Trophoblast cell (in vitro differentiated cells and primary cell): ENCODE data around the gene HAT1.

Experiments used
- DNase-seq, 2 donors: peaks; one replicate each; pipeline ENCODE4 v3.0.0-alpha.2; 2016
- H2AFZ ChIP-seq: 2 replicates; pipeline ENCODE4 v1.6.1; 2013; ENCODE audit warnings: low read length, moderate library complexity, mild to moderate bottlenecking; ENCODE audit not compliant: insufficient read depth, poor library complexity
- H2AK5ac ChIP-seq: 2 replicates; pipeline ENCODE4 v1.6.1; 2013; ENCODE audit warnings: mild to moderate bottlenecking, low read length
- H2BK120ac ChIP-seq: 2 replicates; pipeline ENCODE4 v1.6.1; 2013; ENCODE audit warnings: low read length, mild to moderate bottlenecking, moderate library complexity; ENCODE audit not compliant: insufficient read depth, poor library complexity
- H2BK12ac ChIP-seq: 2 replicates; pipeline ENCODE4 v1.6.1; 2013; ENCODE audit warnings: mild to moderate bottlenecking, low read length, moderate library complexity
- H2BK5ac ChIP-seq: 2 replicates; pipeline ENCODE4 v1.6.1; 2013; ENCODE audit warnings: low read length, low read depth, moderate library complexity, mild to moderate bottlenecking; ENCODE audit not compliant: poor library complexity
- H3K14ac ChIP-seq: 2 replicates; pipeline ENCODE4 v1.6.1; 2013; ENCODE audit warnings: mild to moderate bottlenecking, low read length
- H3K18ac ChIP-seq: 2 replicates; pipeline ENCODE4 v1.6.1; 2013; ENCODE audit warnings: mild to moderate bottlenecking, low read length
- H3K23ac ChIP-seq: 2 replicates; pipeline ENCODE4 v1.6.1; 2013; ENCODE audit warnings: low read length
- H3K27ac ChIP-seq: 2 replicates; pipeline ENCODE4 v1.5.1; 2013; ENCODE audit warnings: low read depth, mild to moderate bottlenecking, inconsistent platforms, low read length, moderate library complexity
- H3K27me3 ChIP-seq: 2 replicates; pipeline ENCODE4 v1.6.1; 2013; ENCODE audit warnings: inconsistent platforms, mild to moderate bottlenecking, low read length, moderate library complexity; ENCODE audit not compliant: insufficient read depth
- H3K36me3 ChIP-seq, 2 experiments: 1 replicate in 1 of 2; 2 replicates in 1 of 2; pipeline ENCODE4 v1.6.1; 2013; ENCODE audit warnings: low read length in 2 of 2, mild to moderate bottlenecking in 2 of 2, moderate library complexity in 1 of 2; ENCODE audit not compliant: insufficient read depth in 2 of 2, control insufficient read depth in 1 of 2
- H3K4ac ChIP-seq: 2 replicates; pipeline ENCODE4 v1.6.1; 2013; ENCODE audit warnings: low read depth, mild to moderate bottlenecking, low read length, moderate library complexity
- H3K4me1 ChIP-seq, 2 experiments: 1 replicate in 1 of 2; 2 replicates in 1 of 2; pipeline ENCODE4 v1.6.1; 2013; ENCODE audit warnings: low read length in 2 of 2, mild to moderate bottlenecking in 2 of 2, moderate library complexity in 1 of 2; ENCODE audit not compliant: insufficient read depth in 2 of 2, control insufficient read depth in 1 of 2
- H3K4me2 ChIP-seq: 2 replicates; pipeline ENCODE4 v1.6.1; 2013; ENCODE audit warnings: inconsistent platforms, mild to moderate bottlenecking, low read length, moderate library complexity
- H3K4me3 ChIP-seq: 2 replicates; pipeline ENCODE4 v1.5.1; 2013; ENCODE audit warnings: mild to moderate bottlenecking, low read depth, low read length, inconsistent platforms
- H3K79me1 ChIP-seq: one replicate; pipeline ENCODE4 v1.6.1; 2013; ENCODE audit warnings: low read length
- H3K79me2 ChIP-seq: 2 replicates; pipeline ENCODE4 v1.6.1; 2013; ENCODE audit warnings: low read length, mild to moderate bottlenecking; ENCODE audit not compliant: control insufficient read depth, insufficient read depth, poor library complexity
- H3K9ac ChIP-seq: 2 replicates; pipeline ENCODE4 v1.6.1; 2013; ENCODE audit warnings: mild to moderate bottlenecking, low read length
- H3K9me3 ChIP-seq: 2 replicates; pipeline ENCODE4 v1.6.1; 2013; ENCODE audit warnings: low read depth, mild to moderate bottlenecking, control low read depth, inconsistent platforms, low read length; ENCODE audit not compliant: insufficient read depth
- H4K12ac ChIP-seq: 2 replicates; pipeline ENCODE4 v1.6.1; 2013; ENCODE audit warnings: low read depth, mild to moderate bottlenecking, low read length, moderate library complexity
- H4K8ac ChIP-seq: 2 replicates; pipeline ENCODE4 v1.6.1; 2013; ENCODE audit warnings: low read depth, mild to moderate bottlenecking, low read length, moderate library complexity
- H4K91ac ChIP-seq: one replicate; pipeline ENCODE4 v1.6.1; 2013; ENCODE audit warnings: low read depth, mild to moderate bottlenecking, low read length, moderate library complexity
- WGBS: extraction: QIAGEN DNeasy Blood & Tissue Kit; methylation state at CpG from one replicate; pipeline ENCODE4 v1.1.7; 2013; ENCODE audit warnings: missing lambda C conversion rate; ENCODE audit not compliant: insufficient read length, insufficient coverage; ENCODE audit errors: extremely low coverage; 5-methylcytosine and 5-hydroxymethylcytosine counted together

Gene HAT1

GRCh38 chr2:171943869-171944268 is 21.6 kb downstream of the HAT1 start:
- Histone ChIP-seq H3K9me3 (peaks cover 1% of the 10 kb centered on the region), H3K4me1 (no peaks in the 10 kb centered on the region), H3K4ac (no peak overlapping the region), H4K12ac (no peak overlapping the region), H3K36me3 (peaks cover under 1 to 1% of the 10 kb centered on the region in 2 experiments), H3K27ac (no peak overlapping the region), H3K23ac (no peak overlapping the region), H3K14ac (no peak overlapping the region), H3K9ac (no peak overlapping the region), H3K4me3 (no peak overlapping the region), H3K18ac (no peak overlapping the region), H2BK5ac (no peak overlapping the region), H3K79me1 (no peaks in the 10 kb centered on the region), H2BK120ac (no peak overlapping the region), H4K91ac (no peak overlapping the region), H3K27me3 (no peaks in the 10 kb centered on the region), H4K8ac (no peak overlapping the region), H2BK12ac (no peak overlapping the region), H3K79me2 (peaks cover 2% of the 10 kb centered on the region), H2AFZ (no peak overlapping the region), H2AK5ac (no peak overlapping the region), H3K4me2 (no peak overlapping the region)
- no peak for DNase-seq
- no CpG with 5 or more reads among the region's 4 CpGs for WGBS

GRCh38 chr2:171952276-171952675 is 30.0 kb downstream of the HAT1 start:
- Histone ChIP-seq H2BK120ac (no peak overlapping the region), H4K12ac (no peak overlapping the region), H4K91ac (no peak overlapping the region), H3K79me1 (no peaks in the 10 kb centered on the region), H3K79me2 (no peaks in the 10 kb centered on the region), H4K8ac (no peak overlapping the region), H3K9ac (no peak overlapping the region), H3K4ac (no peak overlapping the region), H2BK5ac (no peak overlapping the region), H3K14ac (no peak overlapping the region), H3K36me3 (peaks cover 3 to 8% of the 10 kb centered on the region in 2 experiments), H2BK12ac (no peak overlapping the region), H3K18ac (no peak overlapping the region), H3K4me2 (no peak overlapping the region), H3K27me3 (no peaks in the 10 kb centered on the region), H3K23ac (no peak overlapping the region), H3K4me1 (no peaks in the 10 kb centered on the region), H3K4me3 (no peak overlapping the region), H3K9me3 (no peaks in the 10 kb centered on the region), H2AFZ (no peak overlapping the region), H2AK5ac (no peak overlapping the region), H3K27ac (no peak overlapping the region)
- no peak for DNase-seq

GRCh38 chr2:171952748-171953147 is 30.5 kb downstream of the HAT1 start:
- no peak overlapping the region for H4K8ac ChIP-seq
- H4K91ac ChIP-seq, result no peak overlapping the region
- no peak overlapping the region for H3K4me3 ChIP-seq
- H3K18ac ChIP-seq, result no peak overlapping the region
- H2BK5ac ChIP-seq, result no peak overlapping the region
- H2BK12ac ChIP-seq, result no peak overlapping the region
- no peak overlapping the region for H3K4me2 ChIP-seq
- H3K36me3 ChIP-seq, result peaks cover 3 to 8% of the 10 kb centered on the region in 2 experiments
- H3K27ac ChIP-seq, result no peak overlapping the region
- no peak overlapping the region for H2BK120ac ChIP-seq
- no CpG with 5 or more reads among the region's 3 CpGs for WGBS
- H3K23ac ChIP-seq, result no peak overlapping the region
- no peak overlapping the region for H3K4ac ChIP-seq
- DNase-seq, result no peak
- H2AK5ac ChIP-seq, result no peak overlapping the region
- no peaks in the 10 kb centered on the region for H3K27me3 ChIP-seq
- no peak overlapping the region for H4K12ac ChIP-seq
- no peaks in the 10 kb centered on the region for H3K9me3 ChIP-seq
- H3K9ac ChIP-seq, result no peak overlapping the region
- H2AFZ ChIP-seq, result no peak overlapping the region
- H3K79me1 ChIP-seq, result no peaks in the 10 kb centered on the region
- H3K79me2 ChIP-seq, result no peaks in the 10 kb centered on the region
- H3K4me1 ChIP-seq, result no peaks in the 10 kb centered on the region
- no peak overlapping the region for H3K14ac ChIP-seq

GRCh38 chr2:171956135-171956825 is 34.0 kb downstream of the HAT1 start:
- no peak overlapping the region for H2BK5ac ChIP-seq
- H3K27ac ChIP-seq, result no peak overlapping the region
- no peak overlapping the region for H3K4ac ChIP-seq
- peaks cover 3 to 8% of the 10 kb centered on the region in 2 experiments for H3K36me3 ChIP-seq
- no peak overlapping the region for H3K4me3 ChIP-seq
- H2BK12ac ChIP-seq, result no peak overlapping the region
- H3K4me2 ChIP-seq, result no peak overlapping the region
- no peaks in the 10 kb centered on the region for H3K79me1 ChIP-seq
- no peaks in the 10 kb centered on the region for H3K4me1 ChIP-seq
- peak in 1 of 2 donors; percentile 6 for DNase-seq
- no peak overlapping the region for H4K12ac ChIP-seq
- H3K9ac ChIP-seq, result no peak overlapping the region
- no peak overlapping the region for H2AFZ ChIP-seq
- no peak overlapping the region for H4K91ac ChIP-seq
- no peaks in the 10 kb centered on the region for H3K9me3 ChIP-seq
- no CpG with 5 or more reads among the region's 7 CpGs for WGBS
- no peaks in the 10 kb centered on the region for H3K79me2 ChIP-seq
- H3K27me3 ChIP-seq, result no peaks in the 10 kb centered on the region
- H4K8ac ChIP-seq, result no peak overlapping the region
- no peak overlapping the region for H3K23ac ChIP-seq
- no peak overlapping the region for H3K14ac ChIP-seq
- no peak overlapping the region for H3K18ac ChIP-seq
- no peak overlapping the region for H2BK120ac ChIP-seq
- no peak overlapping the region for H2AK5ac ChIP-seq
